Measurements from ENCODE around the gene FASTKD2.

Gene FASTKD2

DNA sequence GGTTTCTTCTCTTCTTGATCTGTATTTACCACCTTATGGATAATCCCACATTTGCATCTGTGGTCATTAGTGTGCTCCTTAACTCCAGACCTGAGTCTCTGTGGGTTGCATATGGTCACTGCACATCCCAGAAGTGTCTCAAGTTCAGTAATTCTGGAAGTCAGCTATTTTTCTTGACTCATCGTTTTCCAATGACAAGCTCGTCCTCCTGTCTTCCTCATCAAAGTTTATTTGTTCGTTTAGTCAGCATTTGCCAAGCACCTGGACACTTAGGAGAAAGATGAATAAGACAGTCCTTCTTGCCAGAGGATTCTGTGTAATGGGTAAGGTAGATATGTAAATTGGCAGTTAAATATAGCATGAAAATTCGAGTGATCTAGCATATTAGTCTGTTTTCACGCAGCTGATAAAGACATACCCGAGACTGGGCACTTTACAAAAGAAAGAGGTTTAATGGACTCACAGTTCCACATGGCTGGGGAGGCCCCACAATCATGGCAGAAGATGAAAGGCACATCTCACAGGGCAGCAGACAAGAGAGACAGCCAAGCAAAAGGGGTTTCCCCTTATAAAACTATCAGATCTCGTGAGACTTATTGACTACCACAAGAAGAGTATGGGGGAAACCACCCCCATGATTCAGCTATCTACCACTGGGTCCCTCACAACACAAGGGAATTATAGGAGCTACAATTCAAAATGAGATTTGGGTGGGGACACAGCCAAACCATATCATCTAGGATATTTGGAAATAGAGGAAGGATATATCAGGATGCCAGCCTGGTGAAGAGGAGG is 19.4 kb downstream of the FASTKD2 start:
- TF ChIP-seq, protein P1, sequence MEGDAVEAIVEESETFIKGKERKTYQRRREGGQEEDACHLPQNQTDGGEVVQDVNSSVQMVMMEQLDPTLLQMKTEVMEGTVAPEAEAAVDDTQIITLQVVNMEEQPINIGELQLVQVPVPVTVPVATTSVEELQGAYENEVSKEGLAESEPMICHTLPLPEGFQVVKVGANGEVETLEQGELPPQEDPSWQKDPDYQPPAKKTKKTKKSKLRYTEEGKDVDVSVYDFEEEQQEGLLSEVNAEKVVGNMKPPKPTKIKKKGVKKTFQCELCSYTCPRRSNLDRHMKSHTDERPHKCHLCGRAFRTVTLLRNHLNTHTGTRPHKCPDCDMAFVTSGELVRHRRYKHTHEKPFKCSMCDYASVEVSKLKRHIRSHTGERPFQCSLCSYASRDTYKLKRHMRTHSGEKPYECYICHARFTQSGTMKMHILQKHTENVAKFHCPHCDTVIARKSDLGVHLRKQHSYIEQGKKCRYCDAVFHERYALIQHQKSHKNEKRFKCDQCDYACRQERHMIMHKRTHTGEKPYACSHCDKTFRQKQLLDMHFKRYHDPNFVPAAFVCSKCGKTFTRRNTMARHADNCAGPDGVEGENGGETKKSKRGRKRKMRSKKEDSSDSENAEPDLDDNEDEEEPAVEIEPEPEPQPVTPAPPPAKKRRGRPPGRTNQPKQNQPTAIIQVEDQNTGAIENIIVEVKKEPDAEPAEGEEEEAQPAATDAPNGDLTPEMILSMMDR (IDR thresholded peaks at IDR 0.05; ENCODE audit: control insufficient read depth, insufficient read depth, low read depth, low read length, missing control alignments), result no peak
- H3K4me3 ChIP-seq (ENCODE audit: control insufficient read depth, low read depth, low read length), result no peak overlapping the region
- DNase-seq (ENCODE audit: low read depth), result no peak

DNA sequence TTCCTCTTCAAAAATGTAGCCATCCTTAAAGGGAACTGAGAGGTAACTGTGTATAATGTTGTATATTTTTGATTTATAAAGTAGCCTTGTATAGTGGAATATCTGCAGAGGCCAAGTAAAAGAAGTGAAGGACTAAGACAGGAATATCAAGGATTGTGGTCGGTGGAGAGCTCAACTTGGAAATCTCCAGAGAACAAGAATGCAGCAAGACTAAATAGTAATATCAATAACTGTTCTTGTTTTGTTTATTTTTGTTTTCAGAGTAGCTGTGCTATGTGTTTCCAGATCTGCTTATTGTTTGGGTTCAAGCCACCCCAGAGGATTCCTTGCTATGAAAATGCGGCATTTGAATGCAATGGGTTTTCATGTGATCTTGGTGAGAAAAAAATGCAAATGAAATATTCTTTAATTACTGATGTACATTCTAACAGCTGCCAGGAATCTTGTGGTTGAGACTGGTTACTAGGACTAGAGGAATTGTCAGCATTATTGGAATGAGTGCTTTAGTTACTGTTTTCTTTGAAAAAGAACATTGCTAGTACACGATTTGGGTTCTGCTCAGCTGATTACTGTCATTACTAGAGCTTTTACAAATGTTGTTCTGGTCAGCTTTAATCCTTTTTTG is 25.0 kb downstream of the FASTKD2 start:
- no peak overlapping the region for H3K4me3 ChIP-seq (ENCODE audit: control insufficient read depth, low read depth, low read length)
- no peak for DNase-seq (ENCODE audit: low read depth)
- TF ChIP-seq, protein P1 (IDR thresholded peaks at IDR 0.05; ENCODE audit: control insufficient read depth, insufficient read depth, low read depth, low read length, missing control alignments), result no peak

DNA sequence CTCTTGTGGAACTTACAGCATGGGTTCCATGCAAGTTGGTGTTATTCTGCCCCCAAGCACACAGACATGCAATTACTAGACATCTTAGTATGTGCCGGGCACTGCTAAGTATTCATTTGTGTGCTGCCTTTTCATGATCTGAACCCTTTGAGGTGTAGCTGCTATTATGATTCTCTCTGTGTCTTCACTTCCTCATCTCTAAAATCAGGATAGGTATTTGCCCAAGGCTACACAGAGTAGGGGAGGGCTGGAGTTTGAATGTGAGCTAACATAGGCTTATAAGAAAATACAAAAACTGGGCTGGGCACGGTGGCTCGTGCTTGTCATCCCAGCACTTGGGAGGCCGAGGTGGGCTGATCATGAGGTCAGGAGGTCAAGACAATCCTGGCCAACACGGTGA is 27.2 kb downstream of the FASTKD2 start:
- no peak overlapping the region for H3K4me3 ChIP-seq (ENCODE audit: control insufficient read depth, low read depth, low read length)
- no peak for DNase-seq (ENCODE audit: low read depth)
- TF ChIP-seq, protein P1 (IDR thresholded peaks at IDR 0.05; ENCODE audit: control insufficient read depth, insufficient read depth, low read depth, low read length, missing control alignments), result no peak

DNA sequence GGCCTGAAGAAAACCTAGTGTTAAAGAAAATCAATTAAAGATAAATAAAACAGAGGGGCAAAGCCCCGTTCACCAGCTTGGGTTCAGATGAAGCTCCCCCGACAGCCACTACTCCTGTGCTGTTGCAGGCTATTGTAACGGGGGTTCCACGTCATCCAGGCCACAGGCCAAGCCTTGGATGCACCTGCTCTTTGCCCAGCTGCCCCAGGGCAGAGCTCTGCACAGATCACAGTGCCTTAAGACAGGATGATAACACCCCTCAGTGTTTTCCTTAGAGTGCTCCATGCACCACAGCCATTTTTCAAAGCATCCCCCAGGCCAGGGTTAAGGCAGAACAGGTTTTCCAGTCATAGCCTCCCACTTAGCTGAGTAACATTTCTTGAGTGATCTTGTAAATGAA is 32.0 kb downstream of the FASTKD2 start:
- no peak for DNase-seq (ENCODE audit: low read depth)

DNA sequence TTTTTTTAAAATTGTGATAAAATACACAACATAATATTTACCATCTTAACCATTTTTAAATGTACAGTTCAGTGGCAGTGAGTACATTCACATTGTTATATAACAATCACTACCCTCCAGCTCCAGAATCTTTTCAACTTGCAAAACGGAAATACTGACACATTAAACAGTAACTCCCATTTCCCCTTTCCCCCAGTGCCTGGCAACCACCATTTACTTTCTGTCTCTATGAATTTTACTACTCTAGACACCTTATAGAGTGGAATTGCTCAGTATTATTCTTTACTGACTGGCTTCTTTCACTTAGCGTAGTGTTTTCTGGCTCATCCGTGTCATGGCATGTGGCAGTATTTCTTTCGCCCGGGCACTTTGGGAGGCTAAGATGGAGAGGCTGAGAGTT is 32.6 kb downstream of the FASTKD2 start:
- H3K4me3 ChIP-seq (ENCODE audit: control insufficient read depth, low read depth, low read length), result no peak overlapping the region
- DNase-seq (ENCODE audit: low read depth), result no peak
- TF ChIP-seq, protein P1 (IDR thresholded peaks at IDR 0.05; ENCODE audit: control insufficient read depth, insufficient read depth, low read depth, low read length, missing control alignments), result no peak

More for the DNA sequence above, 32.0 kb downstream of the FASTKD2 start:
- TF ChIP-seq, protein P1 (IDR thresholded peaks at IDR 0.05; ENCODE audit: control insufficient read depth, insufficient read depth, low read depth, low read length, missing control alignments), result no peak
- no peak overlapping the region for H3K4me3 ChIP-seq (ENCODE audit: control insufficient read depth, low read depth, low read length)

DNA sequence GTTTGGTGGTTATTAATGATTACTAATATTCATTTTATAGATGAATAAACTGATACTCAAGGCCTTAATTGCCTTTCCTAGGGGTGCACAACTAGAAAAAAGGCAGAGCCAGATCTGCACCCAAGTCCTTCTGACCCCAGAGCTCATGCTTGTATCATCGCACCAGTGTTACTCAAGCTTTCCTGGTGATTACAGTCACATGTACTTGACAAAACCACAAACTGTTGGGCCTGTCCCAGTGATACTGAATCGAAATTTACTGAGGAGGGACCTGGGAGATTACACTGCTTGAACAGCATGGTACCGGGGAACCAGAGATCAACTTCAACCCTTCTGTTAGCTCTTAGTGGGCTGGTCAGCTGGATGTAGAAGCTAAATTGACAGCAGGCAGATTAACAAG is 33.7 kb downstream of the FASTKD2 start:
- H3K4me3 ChIP-seq (ENCODE audit: control insufficient read depth, low read depth, low read length), result no peak overlapping the region
- TF ChIP-seq, protein P1 (IDR thresholded peaks at IDR 0.05; ENCODE audit: control insufficient read depth, insufficient read depth, low read depth, low read length, missing control alignments), result no peak
- DNase-seq (ENCODE audit: low read depth), result no peak
